Stimulated activated CD4-positive, alpha-beta T cell treated with anti-CD3 and anti-CD28 coated beads, Interleukin-15, amount 100 ng/mL, for 24 hours (primary cell): ENCODE measurements around the gene JAML.

ENCODE experiments used
- DNase-seq: peaks from one replicate; pipeline ENCODE4 v3.0.0-alpha.2; 2020

JAML gene

GRCh38 chr11:118224511-118225188 is at the start of gene JAML:
Gene JAML, minus strand, starts transcription at chr11:118225011. Its CDS starts 10,145 bp downstream, at chr11:118214866.
- DNase-seq: peak; percentile 74

DNA sequence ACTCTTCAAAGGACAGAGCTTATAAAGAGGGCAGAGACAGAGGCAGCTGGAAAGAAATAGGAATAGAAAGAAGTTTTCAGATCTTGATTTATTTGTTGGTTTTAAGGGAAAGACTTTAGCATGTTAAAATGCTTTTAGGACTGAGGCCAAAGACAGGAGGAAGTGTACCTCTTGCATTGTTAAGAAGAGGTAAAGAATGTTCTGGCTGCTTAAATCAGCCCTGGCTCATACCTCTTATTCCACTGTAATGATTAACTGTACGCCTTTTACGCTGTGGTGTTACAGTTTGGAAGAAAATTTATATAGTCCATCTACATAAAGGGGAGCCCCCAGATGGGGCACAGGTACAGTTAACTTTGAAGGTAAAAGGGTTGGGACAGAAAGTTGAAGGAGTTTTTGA is 49.4 kb upstream of the JAML start:
- no peak for DNase-seq

DNA sequence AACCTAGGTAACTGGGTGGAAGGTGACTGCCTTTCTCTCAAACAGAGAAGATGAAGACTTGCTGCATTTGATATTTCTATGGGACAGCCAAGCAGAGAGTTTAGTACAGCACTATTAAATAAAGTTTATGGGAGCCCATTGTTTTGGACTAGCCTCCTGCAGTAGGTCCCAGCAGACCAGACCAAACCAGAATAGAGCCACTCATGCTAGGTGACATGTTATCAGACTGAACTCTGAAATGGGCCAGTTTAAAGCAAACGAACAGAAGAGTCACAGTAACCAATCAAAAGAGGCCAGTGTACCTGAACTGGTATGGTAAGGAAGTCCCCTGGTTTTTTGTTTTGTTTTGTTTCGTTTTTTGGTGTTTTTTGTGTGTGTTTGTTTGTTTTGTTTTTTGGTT is 47.2 kb upstream of the JAML start:
- DNase-seq: no peak

DNA sequence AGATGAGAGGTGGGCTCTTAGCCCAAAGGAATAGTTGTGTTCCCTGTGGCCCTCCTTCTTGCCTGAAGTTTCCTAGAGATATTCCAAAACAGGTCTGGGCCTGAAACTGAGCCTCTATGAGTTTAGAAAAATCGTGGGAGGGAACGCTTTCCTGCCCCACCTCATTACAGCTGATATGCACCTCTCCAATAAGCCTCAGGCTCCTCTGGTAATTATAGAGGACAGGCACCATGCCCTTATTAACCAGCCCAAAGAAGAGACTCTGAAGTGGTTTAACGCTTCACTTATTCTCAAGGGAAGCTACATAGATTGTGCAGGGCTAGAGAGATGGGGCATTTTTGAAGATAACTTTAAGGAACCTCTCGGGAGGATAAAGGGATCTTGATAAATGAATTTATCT is 42.7 kb upstream of the JAML start:
- no peak for DNase-seq

DNA sequence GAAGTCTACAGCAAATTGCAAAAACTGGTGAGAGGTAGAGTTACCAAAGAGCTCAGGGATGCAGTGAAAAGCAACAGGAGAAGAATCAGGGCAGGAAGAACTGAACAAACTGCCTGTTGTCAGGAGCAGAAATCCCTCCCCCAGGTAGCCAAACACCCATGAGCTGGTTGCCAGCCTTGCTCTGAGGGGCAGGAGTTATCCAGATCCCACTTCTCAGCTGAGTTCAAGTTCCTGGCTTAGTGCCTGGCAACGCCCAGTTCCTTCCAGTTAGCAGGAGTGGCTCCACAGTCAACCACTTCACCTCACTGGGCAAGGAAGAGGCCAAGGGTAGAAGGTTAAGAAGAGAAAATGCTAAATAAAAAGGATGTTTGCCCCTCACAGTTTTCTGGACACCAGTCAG is 41.1 kb upstream of the JAML start:
- DNase-seq: no peak

- DNase-seq: no peak
Observed at GRCh38 chr11:118264569-118265465, 40.0 kb upstream of the JAML start.

GRCh38 chr11:118263695-118264568 is 39.1 kb upstream of the JAML start, which contains the start of gene MPZL2:
Gene MPZL2, minus strand, starts transcription at chr11:118264297. Its CDS starts 144 bp downstream, at chr11:118264153.
- peak; percentile 57 for DNase-seq

DNA sequence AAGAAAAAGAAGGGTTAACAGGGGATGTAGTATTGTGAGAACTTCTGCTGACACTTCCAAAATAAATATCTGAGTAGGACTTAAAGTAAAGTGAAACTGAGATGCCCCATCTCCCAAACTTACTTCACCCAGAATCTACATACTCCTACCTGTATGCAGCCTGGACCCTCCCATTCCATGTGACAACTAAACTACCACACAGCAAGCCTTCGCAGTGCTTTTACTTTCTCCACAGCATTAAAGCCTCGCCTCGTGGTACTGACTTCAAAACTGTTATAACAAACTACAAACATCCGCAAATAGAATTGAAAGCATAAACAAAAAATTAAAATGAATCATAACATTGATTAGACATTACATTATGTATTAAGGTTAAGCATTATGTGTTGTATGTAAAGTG is 38.3 kb upstream of the JAML start:
- no peak for DNase-seq

DNA sequence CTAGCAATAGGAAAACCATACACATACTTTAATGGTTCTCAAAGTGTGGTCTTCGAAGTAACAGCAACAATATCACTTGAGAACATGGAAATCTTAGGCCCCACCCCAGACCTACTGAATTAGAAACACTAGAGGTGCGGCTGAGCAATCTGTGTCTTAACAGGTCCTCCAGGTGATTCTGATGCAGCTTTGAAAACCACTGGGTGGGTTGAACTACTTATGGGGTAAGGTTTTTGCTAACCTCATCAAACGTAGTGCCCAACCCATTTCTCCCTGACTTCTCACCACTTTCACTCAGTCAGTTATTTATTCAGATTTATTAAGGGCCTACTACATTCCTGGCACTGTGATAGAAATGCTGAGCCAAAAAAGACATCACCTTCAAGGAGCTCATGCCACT is 35.5 kb upstream of the JAML start:
- no peak for DNase-seq

DNA sequence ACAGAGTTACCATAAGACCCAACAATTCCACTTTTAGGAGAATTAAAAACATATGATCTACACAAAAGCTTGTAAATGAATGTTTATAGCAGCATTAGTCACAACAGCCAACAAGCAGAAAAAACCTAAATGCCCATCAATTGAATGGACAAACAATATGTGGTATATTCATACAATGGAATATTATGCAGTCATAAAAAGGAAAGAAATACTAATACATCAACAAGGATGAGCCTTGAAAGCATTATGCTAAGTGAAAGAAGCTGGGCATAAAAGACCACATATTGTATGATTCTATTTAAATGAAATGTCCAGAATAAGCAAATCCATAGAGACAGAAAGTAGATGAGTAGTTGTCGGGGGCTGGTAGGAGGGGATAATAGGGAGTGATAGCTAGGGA is 34.3 kb upstream of the JAML start:
- DNase-seq: no peak

GRCh38 chr11:118258410-118258809 is 33.6 kb upstream of the JAML start:
- DNase-seq: peak; percentile 24

- DNase-seq: no peak
Observed at GRCh38 chr11:118252688-118253087, 27.9 kb upstream of the JAML start.

GRCh38 chr11:118251858-118252652 is 27.2 kb upstream of the JAML start, which contains the start of gene MPZL3:
Gene MPZL3, minus strand, starts transcription at chr11:118252365. Its CDS starts 71 bp downstream, at chr11:118252294.
- DNase-seq: peak; percentile 87

DNA sequence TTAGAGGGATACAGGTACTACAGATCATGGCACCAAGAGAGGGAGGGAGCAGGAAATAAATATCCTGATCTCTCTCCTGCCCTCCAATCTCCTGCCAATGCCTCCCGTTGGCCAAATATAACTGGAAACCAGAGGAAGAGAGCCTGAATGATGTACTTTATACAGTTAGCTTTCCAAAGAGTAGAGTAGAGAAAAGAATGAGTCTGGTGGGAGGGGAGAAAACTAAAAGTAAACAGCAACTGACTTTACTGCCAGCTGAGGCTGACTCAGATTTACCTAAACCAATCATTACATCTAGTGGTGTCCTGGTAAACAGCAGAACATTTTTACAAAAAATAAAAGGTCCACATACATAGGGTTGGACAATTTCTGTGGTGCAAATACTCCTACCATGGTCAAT is 22.2 kb upstream of the JAML start:
- no peak for DNase-seq

DNA sequence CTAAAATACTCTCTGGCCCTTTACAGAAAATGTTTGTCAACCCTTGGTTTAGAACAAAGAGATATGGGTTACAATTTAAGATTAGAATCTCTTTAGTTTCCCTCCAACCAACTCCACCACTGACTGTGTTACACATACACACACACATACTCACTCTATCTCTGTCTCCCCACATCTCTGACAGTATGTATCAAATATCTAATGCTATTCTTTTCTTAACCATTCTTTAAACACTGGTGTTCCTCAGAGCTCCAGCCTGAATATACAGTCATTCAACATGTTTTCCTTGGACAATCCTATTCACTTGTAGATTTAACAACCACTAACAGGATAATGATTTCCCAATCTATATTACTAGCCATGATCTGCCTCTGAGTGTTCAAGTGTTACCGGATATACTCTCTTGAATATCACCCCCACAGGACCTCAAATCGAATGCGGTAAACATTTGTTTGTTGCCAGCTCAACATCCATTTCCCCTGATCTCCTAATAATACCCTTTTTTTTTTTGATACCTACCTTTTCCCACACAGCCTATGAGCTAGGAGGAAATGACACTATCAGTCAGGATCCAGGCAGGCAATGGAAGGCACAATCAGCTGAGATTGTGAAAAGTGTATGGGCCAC is 21.2 kb upstream of the JAML start:
- no peak for DNase-seq

DNA sequence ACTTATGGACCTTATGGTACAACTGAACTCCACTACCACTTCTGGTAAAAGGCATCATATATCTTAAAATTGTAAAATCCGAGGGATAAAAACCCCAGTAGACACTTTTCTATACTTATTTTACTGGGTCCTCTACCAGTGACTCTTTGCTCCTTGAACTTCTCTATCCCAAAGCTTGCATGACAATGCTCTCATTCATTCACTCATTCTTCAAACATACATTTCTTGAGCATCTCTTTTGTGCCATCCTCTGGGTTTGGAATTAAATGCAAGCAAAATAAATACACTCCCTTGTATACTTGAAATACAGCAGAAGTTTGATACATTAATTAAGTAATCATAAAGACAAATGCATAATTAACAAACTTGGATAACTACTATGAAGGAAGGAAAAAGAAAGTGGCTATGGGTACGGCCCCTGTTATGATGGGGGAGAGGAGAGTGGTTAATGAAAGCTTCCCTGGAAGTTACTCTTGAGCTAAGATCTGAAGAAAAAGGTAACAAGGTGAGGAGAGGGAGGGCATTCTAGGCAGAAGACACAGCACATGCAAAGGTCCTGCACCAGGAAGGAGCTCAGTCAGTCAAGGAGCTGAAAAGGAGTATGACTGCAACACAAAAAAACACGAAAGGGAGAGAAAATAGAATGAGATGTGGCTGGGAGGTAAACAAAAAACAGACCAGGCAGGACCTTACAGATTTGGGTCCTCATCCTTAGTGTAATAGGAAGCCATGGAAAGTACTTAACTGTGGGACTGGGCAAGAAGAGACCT is 19.4 kb upstream of the JAML start:
- no peak for DNase-seq

GRCh38 chr11:118243161-118243560 is 18.4 kb upstream of the JAML start:
- no peak for DNase-seq

DNA sequence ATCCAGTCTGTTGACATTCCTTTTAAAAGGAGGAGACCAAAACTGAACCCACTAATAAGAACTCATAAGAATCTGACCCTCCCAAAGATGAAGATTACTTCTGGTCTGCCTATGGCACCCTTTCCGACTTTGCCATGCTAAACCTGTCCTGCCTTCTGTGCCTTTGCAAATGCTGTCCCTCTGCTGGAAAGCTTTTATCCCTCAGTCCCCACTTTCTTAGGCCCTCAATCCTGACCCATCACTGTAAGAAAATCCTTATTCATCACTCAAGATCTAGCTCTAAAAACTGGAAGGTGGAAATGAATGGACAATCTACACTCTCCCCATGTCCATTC is 16.9 kb upstream of the JAML start:
- DNase-seq: no peak

DNA sequence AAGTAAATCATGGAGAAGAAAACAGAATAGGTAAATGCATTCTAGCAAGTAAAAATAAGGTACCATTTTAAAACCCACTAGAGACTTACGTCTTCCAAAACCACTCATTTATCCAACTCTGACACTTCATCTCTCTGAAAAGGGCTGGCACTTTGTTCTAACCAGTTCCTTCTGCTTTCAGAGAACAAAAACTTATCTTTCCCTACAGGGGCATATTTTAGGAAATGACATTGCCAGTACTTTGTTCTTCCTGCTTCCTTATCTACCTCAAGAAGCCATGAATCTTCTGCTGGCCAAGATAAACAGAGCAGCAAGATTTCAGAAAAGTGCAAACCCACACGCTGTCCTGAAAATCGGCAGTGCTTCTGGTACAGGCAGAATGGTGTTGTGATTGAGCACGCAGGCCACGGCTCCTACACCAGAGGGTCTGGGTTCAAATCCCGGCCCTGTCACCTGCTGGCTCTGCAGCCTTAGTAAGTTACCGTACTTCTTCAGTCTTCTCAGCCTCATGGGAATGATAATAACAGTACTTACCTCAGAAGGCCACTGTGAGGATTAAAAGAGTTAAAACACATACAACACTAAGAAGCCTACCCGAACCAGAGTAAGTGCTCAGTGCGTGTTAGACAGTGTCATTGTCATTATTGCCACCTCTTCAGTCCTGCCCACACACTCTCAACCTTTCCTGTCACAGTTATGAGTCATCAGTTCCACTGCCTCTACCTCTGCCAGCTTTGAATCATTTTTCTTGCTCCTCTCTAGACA is 16.4 kb upstream of the JAML start:
- peak; percentile 73 for DNase-seq

DNA sequence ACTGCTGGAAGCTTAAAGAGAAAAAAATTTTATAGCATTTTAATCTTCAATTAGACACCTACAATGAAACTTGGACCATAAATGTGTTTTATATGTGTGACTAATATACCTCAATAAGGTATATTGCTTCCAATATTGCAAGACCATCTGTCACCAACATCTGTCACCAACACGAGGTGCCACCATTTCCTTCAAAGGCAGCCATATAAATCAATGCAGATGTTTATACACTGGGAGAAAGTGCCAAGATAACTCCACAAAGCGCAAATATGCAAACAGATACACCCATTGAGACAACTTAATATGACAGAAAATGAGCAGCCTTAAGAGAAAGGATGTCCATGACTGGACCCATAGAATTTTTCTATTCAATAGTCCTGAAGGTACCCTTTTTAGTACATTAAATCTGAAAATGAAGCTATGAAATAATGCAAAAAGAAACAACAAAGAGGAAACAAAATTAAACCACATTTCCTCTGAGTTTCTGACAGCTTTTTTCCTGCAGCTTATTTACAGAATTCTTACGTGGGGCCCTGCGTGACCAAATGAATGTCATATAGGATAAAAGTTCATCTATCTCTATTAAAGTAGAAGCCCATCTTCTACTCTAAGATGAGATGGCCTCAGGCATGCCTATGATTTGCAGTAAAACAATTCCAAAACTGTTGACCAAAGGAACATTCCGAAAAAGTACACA is 14.8 kb upstream of the JAML start:
- no peak for DNase-seq
